Prostate gland (tissue), 2 donors: ENCODE results near the gene COL4A2.

Source experiments
- CTCF ChIP-seq, 4 experiments: fragments of 200-600 bp in 2 of 4; fragments of 450-650 bp in 2 of 4; sonication (generic) in 2 of 4; IDR thresholded peaks; 1 replicate in 3 of 4; 2 replicates in 1 of 4; pipeline ENCODE4 v1.5.1; 2016 to 2019; ENCODE audit warnings: antibody characterized with exemption in 4 of 4, mild to moderate bottlenecking in 2 of 4, moderate library complexity in 2 of 4
- POLR2A ChIP-seq: fragments of 450-650 bp; IDR thresholded peaks from one replicate; pipeline ENCODE4 v1.6.1; 2016; ENCODE audit warnings: antibody characterized with exemption, mild to moderate bottlenecking

DNA sequence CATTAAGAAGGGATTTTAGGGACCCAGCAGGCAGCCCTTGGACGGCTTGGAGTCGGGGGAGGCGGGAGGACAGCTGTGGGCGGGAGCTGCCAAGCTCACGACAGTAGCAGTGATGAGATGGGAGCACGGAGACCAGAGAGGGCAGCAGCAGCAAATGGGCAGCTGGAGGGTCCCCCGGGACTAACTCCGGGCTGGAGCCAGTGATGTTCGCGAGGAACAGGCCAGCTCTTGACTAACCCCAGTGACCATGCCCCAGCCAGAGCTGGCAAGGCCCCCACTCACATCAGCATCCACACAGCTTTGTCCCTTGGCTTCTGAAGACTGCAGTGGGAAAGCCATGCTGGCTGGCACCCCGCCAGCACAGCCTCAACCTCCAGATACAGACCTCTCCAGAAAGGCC lies 172.6 kb downstream of the COL4A2 start:
- TF ChIP-seq CTCF (IDR thresholded peaks at IDR 0.05) (no peak), POLR2A (no peak)
